Measurements from ENCODE around the gene CDK5RAP2.
"Not testable (repeated sequence)": the region's sequence is repeated elsewhere in the genome, so short reads cannot be mapped to it uniquely, and the experiment has no call there.

The CDK5RAP2 gene

GRCh38 chr9:120463765-120464164 is 116.2 kb downstream of the CDK5RAP2 start:
- DNase-seq: no peak

- DNase-seq: not testable (repeated sequence)
Measured at GRCh38 chr9:120461677-120462076, 118.3 kb downstream of the CDK5RAP2 start.

GRCh38 chr9:120456218-120456617 is 123.7 kb downstream of the CDK5RAP2 start:
- DNase-seq: no peak

- DNase-seq: no peak
Measured at GRCh38 chr9:120454467-120454866, 125.5 kb downstream of the CDK5RAP2 start.

GRCh38 chr9:120453792-120454191 is 126.2 kb downstream of the CDK5RAP2 start:
- DNase-seq: no peak

- no peak for DNase-seq
Measured at GRCh38 chr9:120452631-120453030, 127.3 kb downstream of the CDK5RAP2 start.

- no peak for DNase-seq
Measured at GRCh38 chr9:120450916-120451315, 129.1 kb downstream of the CDK5RAP2 start.

GRCh38 chr9:120449566-120449965 is 130.4 kb downstream of the CDK5RAP2 start:
- no peak for DNase-seq

GRCh38 chr9:120447959-120448500 is 131.9 kb downstream of the CDK5RAP2 start:
- no peak for DNase-seq

GRCh38 chr9:120446671-120447070 is 133.3 kb downstream of the CDK5RAP2 start:
- no peak for DNase-seq

GRCh38 chr9:120443976-120444375 is 136.0 kb downstream of the CDK5RAP2 start:
- no peak for DNase-seq

- DNase-seq: no peak
Measured at GRCh38 chr9:120443489-120443888, 136.5 kb downstream of the CDK5RAP2 start.

- DNase-seq: no peak
Measured at GRCh38 chr9:120442308-120442995, 137.5 kb downstream of the CDK5RAP2 start.

GRCh38 chr9:120441426-120442307 is 138.3 kb downstream of the CDK5RAP2 start:
- no peak for DNase-seq

- DNase-seq: no peak
Measured at GRCh38 chr9:120440791-120441190, 139.2 kb downstream of the CDK5RAP2 start.

GRCh38 chr9:120439926-120440325 is 140.0 kb downstream of the CDK5RAP2 start:
- DNase-seq: no peak

GRCh38 chr9:120438836-120439546 is 141.0 kb downstream of the CDK5RAP2 start:
- DNase-seq: no peak

- DNase-seq: no peak
Measured at GRCh38 chr9:120438111-120438510, 141.9 kb downstream of the CDK5RAP2 start.

- DNase-seq: no peak
Measured at GRCh38 chr9:120436983-120437475, 142.9 kb downstream of the CDK5RAP2 start.

GRCh38 chr9:120436446-120436845 is 143.5 kb downstream of the CDK5RAP2 start:
- no peak for DNase-seq

- DNase-seq: no peak
Measured at GRCh38 chr9:120435091-120435490, 144.9 kb downstream of the CDK5RAP2 start.

GRCh38 chr9:120434532-120434931 is 145.4 kb downstream of the CDK5RAP2 start:
- DNase-seq: no peak

- DNase-seq: no peak
Measured at GRCh38 chr9:120433701-120434100, 146.3 kb downstream of the CDK5RAP2 start.

Measured in activated CD4-positive, alpha-beta T cell treated with anti-CD3 and anti-CD28 coated beads, Interleukin-2, amount 50 U/mL, for 1 hour (primary cell).